Thyroid gland (tissue), 4 donors: Measurements from ENCODE around the gene PKNOX1. TPM values are rescaled to one million over a fixed set of nuclear protein-coding genes. Genes with fewer than 3 reads are reported as not detected.
"Not testable (repeated sequence)": the region's sequence is repeated elsewhere in the genome, so short reads cannot be mapped to it uniquely, and the experiment has no call there.

Experiments used
- DNase-seq, 2 donors: peaks; one replicate each; pipeline ENCODE4 v3.0.0-alpha.2; 2019
- H3K27ac ChIP-seq, 3 donors: fragments of 200-600 bp; sonication (generic); 1 replicate in 2 of 3; 2 replicates in 1 of 3; pipeline ENCODE4 v1.5.1; 2016 to 2019; ENCODE audit warnings: mild to moderate bottlenecking in 1 of 3, moderate library complexity in 1 of 3
- H3K27me3 ChIP-seq: fragments of 200-600 bp; sonication (generic); one replicate; pipeline ENCODE4 v1.5.1; 2019
- H3K36me3 ChIP-seq, 2 donors: fragments of 200-600 bp; sonication (generic); one replicate each; pipeline ENCODE4 v1.5.1; 2016 to 2019
- H3K4me1 ChIP-seq, 2 donors: fragments of 200-600 bp; sonication (generic); one replicate each; pipeline ENCODE4 v1.5.1; 2017 to 2019
- H3K4me3 ChIP-seq, 3 donors: fragments of 200-600 bp; sonication (generic); replicated peaks in 1 of 3; 1 replicate in 2 of 3; 2 replicates in 1 of 3; pipeline ENCODE4 v1.5.1; 2016; ENCODE audit warnings: mild to moderate bottlenecking in 1 of 3
- H3K9me3 ChIP-seq: fragments of 200-600 bp; sonication (generic); one replicate; pipeline ENCODE4 v1.5.1; 2017
- CTCF ChIP-seq, 6 experiments: fragments of 200-600 bp in 3 of 6; fragments of 450-650 bp in 3 of 6; sonication (generic) in 3 of 6; IDR thresholded peaks; one replicate each; pipeline ENCODE4 v1.5.1; 2016 to 2019; ENCODE audit warnings: antibody characterized with exemption in 6 of 6, mild to moderate bottlenecking in 2 of 6, inconsistent platforms in 1 of 6, moderate library complexity in 1 of 6
- POLR2A ChIP-seq, 2 donors: fragments of 450-650 bp; IDR thresholded peaks; one replicate each; pipeline ENCODE4 v1.6.1; 2017; ENCODE audit warnings: antibody characterized with exemption in 2 of 2, mild to moderate bottlenecking in 2 of 2, moderate library complexity in 1 of 2
- WGBS, 2 donors: methylation state at CpG; one replicate each; pipeline ENCODE4 v1.1.5; 2017; 5-methylcytosine and 5-hydroxymethylcytosine counted together
- intact Hi-C: fragments of 100-400 bp; cut with DNase I; formaldehyde crosslinking; loops from one replicate; pipeline ENCODE4 v1.15.1; 2023
- total RNA-seq, 4 donors: library from RNA; depleted of rRNA; stranded (reverse); fragments of >200 nt; gene quantifications; one replicate each; pipeline ENCODE4 v1.2.3, GENCODE V29; 2016

The PKNOX1 gene
- total RNA-seq, result 10 to 100 TPM; 21.3 to 36.2 (median 24.0) TPM

- intact Hi-C loops, result no loop called here
- WGBS, 2 donors, result 0% methylated on average over 1 to 10 of the region's 106 CpGs
- no peaks in the 10 kb centered on the region for H3K36me3 ChIP-seq
- peak; percentile 99 for DNase-seq
- peak within 1 kb of the TSS; percentile 93 to 96 (median 96) for H3K27ac ChIP-seq
- TF ChIP-seq CTCF (IDR thresholded peaks at IDR 0.05) (peak in 2 of 6 experiments; percentile 29 to 33), POLR2A (IDR thresholded peaks at IDR 0.05) (peak; percentile 79 to 92)
- no peaks in the 10 kb centered on the region for H3K27me3 ChIP-seq
- H3K4me1 ChIP-seq, result peaks cover 14 to 16% of the 10 kb centered on the region in 2 donors
- peak within 1 kb of the TSS; percentile 53 to 79 (median 59) for H3K4me3 ChIP-seq
- no peaks in the 10 kb centered on the region for H3K9me3 ChIP-seq
These were observed at the start of gene PKNOX1 for GRCh38 chr21:42973991-42974831. TSS of gene PKNOX1 (plus strand) at chr21:42974562. CDS start at chr21:43004382, 29,820 bp downstream.

- Histone ChIP-seq H3K4me3 (no peak within 1 kb of the TSS), H3K9me3 (no peaks in the 10 kb centered on the region), H3K36me3 (no peaks in the 10 kb centered on the region), H3K27ac (no peak within 1 kb of the TSS), H3K27me3 (no peaks in the 10 kb centered on the region), H3K4me1 (peaks cover 5 to 6% of the 10 kb centered on the region in 2 donors)
- TF ChIP-seq CTCF (IDR thresholded peaks at IDR 0.05), result no peak
- intact Hi-C loops, result loop anchor here (10.0 kb wide), 1 partner anchor 89 kb away; no protein-coding TSS in a partner anchor
- DNase-seq, result no peak
- 92 to 93% methylated on average over 29 of the region's 29 CpGs for WGBS, 2 donors
These were observed 49.0 kb upstream of the PKNOX1 start, which contains the start of gene ERVH48-1 for GRCh38 chr21:42925114-42925926. TSS of gene ERVH48-1 (minus strand) at chr21:42925630. CDS start at chr21:42919006, 6,624 bp downstream.

- WGBS, 2 donors, result 88 to 91% methylated on average over 14 to 23 of the region's 23 CpGs
- not testable (repeated sequence) for H3K4me3 ChIP-seq, H3K36me3 ChIP-seq, H3K9me3 ChIP-seq, DNase-seq, H3K27me3 ChIP-seq, H3K27ac ChIP-seq
- peaks cover 8 to 10% of the 10 kb centered on the region in 2 donors for H3K4me1 ChIP-seq
- intact Hi-C loops, result loop anchor here (10.0 kb wide), 1 partner anchor 87 kb away; no protein-coding TSS in a partner anchor
These were observed 46.7 kb upstream of the PKNOX1 start for GRCh38 chr21:42927474-42928200.

- H3K9me3 ChIP-seq, result no peaks in the 10 kb centered on the region
- intact Hi-C loops, result loop anchor here (10.0 kb wide), 1 partner anchor 85 kb away; no protein-coding TSS in a partner anchor
- no peak for DNase-seq
- no peak overlapping the region for H3K27ac ChIP-seq
- H3K36me3 ChIP-seq, result no peaks in the 10 kb centered on the region
- no peaks in the 10 kb centered on the region for H3K27me3 ChIP-seq
- peaks cover 3 to 12% of the 10 kb centered on the region in 2 donors for H3K4me1 ChIP-seq
- 71 to 78% methylated on average over 3 of the region's 3 CpGs for WGBS, 2 donors
- no peak for TF ChIP-seq CTCF (IDR thresholded peaks at IDR 0.05)
- TF ChIP-seq POLR2A (IDR thresholded peaks at IDR 0.05), result no peak
- H3K4me3 ChIP-seq, result no peak overlapping the region
These were observed 44.4 kb upstream of the PKNOX1 start for GRCh38 chr21:42929969-42930368.
